Heart left ventricle (tissue), 13 donors: ENCODE data around the gene MED31.

Source experiments
- CTCF ChIP-seq, 12 donors: fragments of 200-600 bp; sonication (generic) in 4 of 12; IDR thresholded peaks; one replicate each; pipeline versions ENCODE4 v1.5.0 to v1.8.0; 2018 to 2022; ENCODE audit warnings: antibody characterized with exemption in 12 of 12, mild to moderate bottlenecking in 5 of 12
- POLR2A ChIP-seq, 2 donors: fragments of 450-650 bp; IDR thresholded peaks; one replicate each; pipeline ENCODE4 v1.6.1; 2017; ENCODE audit warnings: antibody characterized with exemption in 2 of 2, mild to moderate bottlenecking in 2 of 2, moderate library complexity in 2 of 2
- donor health status: ischemic (EF 13 %, LVEDD 7.1; RV severe dilation, severe dysfunction).
- donor health status: DM: no; HTN: yes; CAD: no.
- donor health status: DM: no; HTN: no; CAD: no.
- donor health status: ischemic (EF 25% LVEDD 6.9; RV normal size, moderate dysfunction).
- donor health status: ischemic (EF 25% LVEDD 5.7; RV mildly dilated, moderate dysfunction).
- donor health status: ischemic (EF 35%, LVEDD 5.7; RV mildly dilated, moderate dysfunction).
- donor health status: nonischemic (EF 11% LVEDD 7.7; RV severe dilation, severe dysfunction).
- donor health status: DM: yes; HTN: yes; CAD: no.
- donor health status: PGD.
- donor health status: ischemic (EF 29% LVEDD 5.4; RV normal size, mild dysfunction).
- donor health status: nonischemic (EF 23%, LVEDD 6.1; RV moderate dilation, normal function).

GRCh38 chr17:6667516-6667915 is 16.1 kb upstream of the MED31 start:
- no peak for TF ChIP-seq CTCF (IDR thresholded peaks at IDR 0.05)
- TF ChIP-seq POLR2A (IDR thresholded peaks at IDR 0.05), result no peak
